ENCODE measurements around the gene POLL. TPM values are rescaled to one million over a fixed set of nuclear protein-coding genes. Genes with fewer than 3 reads are reported as not detected.

POLL gene
- total and polyA plus RNA-seq, 2 experiments from 2014 or later, result 17.3 to 24.3 TPM

DNA sequence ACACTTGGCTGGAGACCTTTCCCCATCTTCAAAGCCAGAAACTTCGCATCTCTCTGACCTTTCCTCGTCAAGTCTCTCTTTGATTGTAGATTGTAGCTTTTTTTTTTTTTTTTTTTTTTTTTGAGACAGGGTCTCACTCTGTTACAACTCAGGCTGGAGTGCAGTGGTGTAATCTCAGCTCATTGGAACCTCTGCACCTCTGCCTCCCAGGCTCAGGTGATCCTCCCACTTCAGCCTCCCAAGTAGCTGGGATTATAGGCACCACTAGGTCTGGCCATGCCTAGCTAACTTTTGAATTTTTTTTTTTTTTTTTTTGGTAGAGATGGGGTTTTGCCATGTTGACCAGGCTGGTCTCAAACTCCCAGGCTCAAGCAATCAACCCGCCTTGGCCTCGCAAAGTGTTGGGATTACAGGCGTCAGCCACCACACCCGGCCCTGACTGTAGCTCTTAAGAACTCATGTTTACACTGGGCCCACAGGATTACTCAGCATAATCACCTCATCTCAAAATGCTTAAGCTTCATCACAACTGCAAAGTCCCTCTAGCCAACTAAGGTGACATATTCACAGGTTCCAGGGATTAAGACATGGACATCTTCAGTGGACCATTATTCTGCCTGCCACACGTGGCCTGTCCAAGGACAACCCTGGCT, 11.7 kb downstream of the POLL start (continued):
- TF ChIP-seq CREB1 (CRISPR knock-in tag; IDR thresholded peaks at IDR 0.05; ENCODE audit: low read depth) (no peak), POLR2AphosphoS5 (IDR thresholded peaks at IDR 0.05; ENCODE audit: low read depth) (no peak), STAT1 (IDR thresholded peaks at IDR 0.05; ENCODE audit: unreplicated experiment) (no peak), ZNF114 (CRISPR knock-in tag; IDR thresholded peaks at IDR 0.05) (no peak), EZH2 (IDR thresholded peaks at IDR 0.05; ENCODE audit: low read depth, unreplicated experiment) (no peak), ZNF331 (CRISPR knock-in tag; IDR thresholded peaks at IDR 0.05; ENCODE audit: low read depth) (no peak), NANOG (IDR thresholded peaks at IDR 0.05; ENCODE audit: borderline replicate concordance) (no peak), EZH2phosphoT487 (IDR thresholded peaks at IDR 0.05; ENCODE audit: unreplicated experiment) (no peak), JUNB (IDR thresholded peaks at IDR 0.05; ENCODE audit: unreplicated experiment) (no peak), REST (IDR thresholded peaks at IDR 0.05; ENCODE audit: unreplicated experiment) (no peak)
- TF ChIP-seq, protein P1, sequence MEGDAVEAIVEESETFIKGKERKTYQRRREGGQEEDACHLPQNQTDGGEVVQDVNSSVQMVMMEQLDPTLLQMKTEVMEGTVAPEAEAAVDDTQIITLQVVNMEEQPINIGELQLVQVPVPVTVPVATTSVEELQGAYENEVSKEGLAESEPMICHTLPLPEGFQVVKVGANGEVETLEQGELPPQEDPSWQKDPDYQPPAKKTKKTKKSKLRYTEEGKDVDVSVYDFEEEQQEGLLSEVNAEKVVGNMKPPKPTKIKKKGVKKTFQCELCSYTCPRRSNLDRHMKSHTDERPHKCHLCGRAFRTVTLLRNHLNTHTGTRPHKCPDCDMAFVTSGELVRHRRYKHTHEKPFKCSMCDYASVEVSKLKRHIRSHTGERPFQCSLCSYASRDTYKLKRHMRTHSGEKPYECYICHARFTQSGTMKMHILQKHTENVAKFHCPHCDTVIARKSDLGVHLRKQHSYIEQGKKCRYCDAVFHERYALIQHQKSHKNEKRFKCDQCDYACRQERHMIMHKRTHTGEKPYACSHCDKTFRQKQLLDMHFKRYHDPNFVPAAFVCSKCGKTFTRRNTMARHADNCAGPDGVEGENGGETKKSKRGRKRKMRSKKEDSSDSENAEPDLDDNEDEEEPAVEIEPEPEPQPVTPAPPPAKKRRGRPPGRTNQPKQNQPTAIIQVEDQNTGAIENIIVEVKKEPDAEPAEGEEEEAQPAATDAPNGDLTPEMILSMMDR (conservative IDR thresholded peaks at IDR 0.05; ENCODE audit: low read depth in 2 of 2), result no peak
- TF ChIP-seq, protein P2, sequence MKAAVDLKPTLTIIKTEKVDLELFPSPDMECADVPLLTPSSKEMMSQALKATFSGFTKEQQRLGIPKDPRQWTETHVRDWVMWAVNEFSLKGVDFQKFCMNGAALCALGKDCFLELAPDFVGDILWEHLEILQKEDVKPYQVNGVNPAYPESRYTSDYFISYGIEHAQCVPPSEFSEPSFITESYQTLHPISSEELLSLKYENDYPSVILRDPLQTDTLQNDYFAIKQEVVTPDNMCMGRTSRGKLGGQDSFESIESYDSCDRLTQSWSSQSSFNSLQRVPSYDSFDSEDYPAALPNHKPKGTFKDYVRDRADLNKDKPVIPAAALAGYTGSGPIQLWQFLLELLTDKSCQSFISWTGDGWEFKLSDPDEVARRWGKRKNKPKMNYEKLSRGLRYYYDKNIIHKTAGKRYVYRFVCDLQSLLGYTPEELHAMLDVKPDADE (IDR thresholded peaks at IDR 0.05), result no peak

DNA sequence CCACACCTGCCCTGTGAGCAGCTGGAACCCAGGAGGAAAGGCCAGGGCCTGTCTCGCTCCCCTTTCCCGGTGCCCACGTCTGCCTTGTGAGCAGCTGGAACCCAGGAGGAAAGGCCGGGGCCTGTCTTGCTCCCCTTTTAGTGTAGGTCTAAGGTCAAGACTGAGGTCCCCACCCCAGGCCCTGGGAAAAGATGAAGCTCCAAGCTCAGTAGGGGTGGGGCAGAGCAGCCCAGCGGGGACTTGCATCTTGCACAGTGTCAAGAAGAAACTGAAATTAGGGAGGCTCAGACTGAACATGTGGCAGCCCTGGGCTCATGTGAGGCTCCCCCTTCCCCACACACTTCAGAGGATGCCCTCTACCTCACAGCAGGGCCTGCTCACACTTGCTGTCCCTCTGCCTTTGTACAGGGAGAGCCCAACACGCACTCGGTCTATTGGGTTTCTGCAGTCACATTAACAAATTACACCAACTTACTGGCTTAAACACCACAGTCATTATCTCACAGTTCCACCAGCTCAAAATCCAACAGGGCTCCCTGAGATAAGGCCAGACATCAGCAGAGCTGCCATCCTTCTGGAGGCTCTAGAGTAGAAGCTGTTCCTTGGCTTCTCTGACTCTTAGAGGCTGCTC, 12.4 kb downstream of the POLL start:
- H4K20me1 ChIP-seq (replicated peaks; ENCODE audit: insufficient read depth), result no peaks in the 10 kb centered on the region
- ATAC-seq, result no peak
- no peaks in the 10 kb centered on the region for H3K79me2 ChIP-seq (replicated peaks; ENCODE audit: insufficient read depth)
- Mint-ChIP-seq H3K27me3 (ENCODE audit: insufficient read depth, low read depth, poor library complexity) (peaks cover 24% of the 10 kb centered on the region), H3K4me3 (no peak overlapping the region), H3K9me3 (peaks cover 10% of the 10 kb centered on the region), H3K36me3 (ENCODE audit: low read depth) (peaks cover 32% of the 10 kb centered on the region), H3K27ac (no peak overlapping the region), H3K4me1 (peaks cover 13% of the 10 kb centered on the region)
- H3K27me3 ChIP-seq (ENCODE audit: insufficient read depth), result peaks cover 30% of the 10 kb centered on the region
- no peak for DNase-seq (ENCODE audit: low spot score)
- H3K4me3 ChIP-seq, result no peak overlapping the region
- H3K9me2 ChIP-seq (ENCODE audit: insufficient read depth), result no peaks in the 10 kb centered on the region
- no peaks in the 10 kb centered on the region for H3F3A ChIP-seq (replicated peaks; ENCODE audit: low read depth)
- peaks cover 11% of the 10 kb centered on the region for H3K4me1 ChIP-seq (ENCODE audit: insufficient read depth)
- no peaks in the 10 kb centered on the region; the same call in 1 of the 2 replicates for H3K36me3 ChIP-seq (ENCODE audit: insufficient read depth)
- H3K27ac ChIP-seq (ENCODE audit: low read depth), result no peak overlapping the region
- H3K4me2 ChIP-seq, result no peak overlapping the region
- no peak overlapping the region for H2AFZ ChIP-seq
- TF ChIP-seq, protein P2 (IDR thresholded peaks at IDR 0.05), result no peak
- no peak for TF ChIP-seq ZNF114 (CRISPR knock-in tag; IDR thresholded peaks at IDR 0.05)

All from GM23338 (cell line).